NCI-H1436 (cell line): Measurements from ENCODE around the gene UGCG.
A peak's percentile ranks its signal among the peaks of the same experiment; 100 is the strongest.
"Not testable (repeated sequence)": the region's sequence is repeated elsewhere in the genome, so short reads cannot be mapped to it uniquely, and the experiment has no call there.

ENCODE experiments used
- DNase-seq: peaks from one replicate; lab custom pipeline; 2025; lab: John Stamatoyannopoulos, UW

Gene UGCG

GRCh38 chr9:111890867-111891266 is 5.7 kb upstream of the UGCG start:
- not testable (repeated sequence) for DNase-seq

- no peak for DNase-seq
Observed at GRCh38 chr9:111891910-111892499, 4.6 kb upstream of the UGCG start.

GRCh38 chr9:111896942-111897600 is 457 bp downstream of the UGCG start:
- no peak for DNase-seq

- DNase-seq, result no peak
Observed at GRCh38 chr9:111897601-111898137, 1.1 kb downstream of the UGCG start.

- DNase-seq, result no peak
Observed at GRCh38 chr9:111898331-111899096, 1.9 kb downstream of the UGCG start.

DNA sequence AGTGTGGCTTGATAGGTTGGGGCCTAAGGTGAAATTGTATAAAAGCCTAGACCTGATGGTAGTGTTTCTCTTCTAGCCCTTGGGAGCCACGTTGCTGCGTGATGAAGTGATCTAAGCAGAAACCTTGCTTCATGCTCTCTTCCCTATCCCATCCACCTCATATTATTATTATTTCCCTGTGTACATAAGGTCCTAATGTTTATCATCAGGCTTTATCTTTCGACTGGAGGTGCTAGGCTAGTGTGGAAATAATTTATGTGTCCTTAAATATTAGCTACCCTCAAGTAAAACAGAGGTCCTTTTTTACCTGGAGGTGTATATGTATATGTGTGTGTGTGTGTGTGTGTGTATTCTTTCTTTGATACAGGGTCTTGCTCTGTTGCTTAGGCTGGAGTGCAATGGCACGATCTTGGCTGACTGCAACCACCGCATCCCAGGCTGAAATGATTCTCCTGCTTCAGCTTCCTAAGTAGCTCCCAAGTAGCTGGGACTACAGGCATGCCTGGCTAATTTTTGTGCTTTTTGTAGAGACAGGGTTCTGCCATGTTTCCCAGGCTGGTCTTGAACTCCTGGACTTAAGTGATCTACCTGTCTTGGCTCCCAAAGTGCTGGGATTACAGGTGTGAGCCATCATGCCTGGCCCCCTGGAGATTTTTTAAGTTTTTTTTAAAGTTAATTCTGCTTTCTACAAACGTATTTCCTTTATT is 3.7 kb downstream of the UGCG start:
- DNase-seq, result no peak

DNA sequence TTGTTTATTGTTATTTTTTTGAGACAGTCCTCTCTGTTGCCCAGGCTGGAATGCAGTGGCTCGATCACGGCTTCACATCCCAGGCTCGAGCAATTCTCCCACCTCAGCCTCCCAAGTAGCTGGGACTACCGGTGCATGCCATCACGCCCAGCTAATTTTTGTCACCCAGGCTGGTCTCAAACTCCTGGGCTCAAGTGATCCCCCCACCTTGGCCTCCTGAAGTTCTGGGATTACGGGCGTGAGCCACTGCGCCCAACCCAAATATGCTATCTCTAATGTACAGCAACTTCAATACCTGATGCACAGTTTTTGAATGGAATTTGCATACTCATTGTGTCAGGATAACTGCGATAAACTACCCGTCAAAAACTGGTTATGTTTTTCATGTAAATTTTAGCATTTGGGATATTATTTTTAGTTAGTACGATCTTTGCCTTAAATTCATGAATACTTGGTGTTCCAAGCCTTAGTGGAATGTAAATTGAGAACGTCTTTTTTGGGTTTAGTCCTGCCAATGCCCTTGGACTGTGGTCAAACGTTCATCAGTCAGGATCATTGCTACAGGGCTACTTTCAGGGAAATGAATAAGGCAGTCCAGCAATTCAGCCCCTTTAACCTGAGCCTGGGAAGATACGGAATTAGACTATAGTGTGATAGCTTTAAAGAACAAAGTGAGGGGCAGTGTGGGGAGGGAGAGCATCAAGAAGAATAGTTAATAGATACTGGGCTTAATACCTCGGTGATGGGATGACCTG is 4.4 kb downstream of the UGCG start:
- no peak for DNase-seq

- no peak for DNase-seq
Observed at GRCh38 chr9:111902391-111903139, 6.0 kb downstream of the UGCG start.

GRCh38 chr9:111903535-111903934 is 6.9 kb downstream of the UGCG start:
- DNase-seq, result not testable (repeated sequence)

- no peak for DNase-seq
Observed at GRCh38 chr9:111904026-111904425, 7.4 kb downstream of the UGCG start.

DNA sequence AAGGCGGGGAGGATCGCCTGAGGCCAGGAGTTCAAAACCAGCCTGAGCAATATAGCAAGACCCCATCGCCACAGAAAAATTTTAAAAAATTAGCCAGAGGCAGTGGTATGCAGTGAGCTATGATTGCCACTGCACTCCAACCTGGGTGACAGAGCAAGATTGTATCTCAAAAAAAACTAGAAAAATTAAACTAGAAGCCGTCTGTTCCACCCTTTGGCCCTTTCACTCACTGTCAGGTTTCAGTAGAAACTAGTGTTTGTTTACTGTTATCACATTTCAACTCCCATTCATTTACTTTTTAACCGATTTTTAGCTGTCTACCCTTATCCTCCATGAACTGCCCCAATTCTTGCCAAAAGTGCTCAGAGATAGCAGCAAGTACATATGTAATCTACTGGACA is 8.3 kb downstream of the UGCG start:
- DNase-seq, result no peak

DNA sequence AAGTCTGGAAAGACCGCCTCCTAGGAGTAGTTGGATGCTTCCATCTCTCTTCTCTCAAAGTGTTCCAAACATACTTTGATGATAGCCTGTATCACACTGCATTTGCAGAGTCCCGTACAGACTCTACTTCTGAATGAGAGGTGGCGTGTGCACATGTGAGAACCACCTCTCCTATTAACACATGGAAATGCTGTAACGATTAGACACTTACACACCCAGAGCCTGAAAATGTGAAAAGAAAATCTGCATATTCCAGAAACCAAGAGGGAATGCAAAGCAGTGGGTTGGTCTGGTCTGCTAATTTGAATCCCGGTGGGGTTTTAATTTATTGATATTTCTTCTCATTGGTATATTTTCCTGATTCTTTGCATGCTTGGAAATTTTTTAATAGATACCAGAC is 10.5 kb downstream of the UGCG start:
- no peak for DNase-seq

DNA sequence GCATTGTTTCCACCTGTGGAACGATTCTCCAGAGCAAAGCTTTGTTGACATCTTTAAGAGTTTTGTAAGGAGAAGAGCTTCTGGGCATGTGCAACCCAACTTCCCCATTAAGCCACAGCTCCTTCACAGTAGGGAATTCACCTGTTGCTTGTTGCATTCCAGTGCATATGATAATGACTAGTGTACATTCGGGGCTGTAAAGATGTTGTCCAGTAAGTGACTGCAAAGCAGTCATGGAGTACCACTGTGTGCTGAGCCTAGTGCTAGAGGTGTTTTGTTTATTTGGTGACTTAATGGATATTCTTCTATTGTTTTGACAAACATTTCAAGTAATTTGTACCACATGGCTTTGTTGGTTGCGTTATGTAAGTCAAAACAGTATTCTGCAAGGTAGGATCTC is 12.8 kb downstream of the UGCG start:
- no peak for DNase-seq

- no peak for DNase-seq
Observed at GRCh38 chr9:111910428-111910827, 13.8 kb downstream of the UGCG start.

DNA sequence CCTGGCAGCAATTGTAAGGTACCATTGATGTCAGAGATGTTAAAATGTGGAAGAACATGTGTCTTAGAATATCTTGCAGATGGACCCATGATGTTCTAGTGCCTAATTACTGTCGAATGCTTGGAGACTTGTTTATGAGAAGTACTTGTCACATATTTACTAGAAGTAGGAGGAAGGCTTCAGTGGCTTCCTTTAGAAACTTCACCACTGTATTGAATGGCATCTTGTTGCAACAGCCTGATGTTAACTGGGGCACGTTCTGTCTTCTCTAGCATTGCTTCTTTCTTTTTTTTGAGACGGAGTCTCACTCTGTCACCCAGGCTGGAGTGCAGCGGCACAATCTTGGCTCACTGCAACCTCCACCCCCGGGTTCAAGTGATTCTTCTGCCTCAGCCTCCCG is 16.5 kb downstream of the UGCG start:
- no peak for DNase-seq

GRCh38 chr9:111914749-111915424 is 18.3 kb downstream of the UGCG start:
- DNase-seq, result peak; percentile 69

DNA sequence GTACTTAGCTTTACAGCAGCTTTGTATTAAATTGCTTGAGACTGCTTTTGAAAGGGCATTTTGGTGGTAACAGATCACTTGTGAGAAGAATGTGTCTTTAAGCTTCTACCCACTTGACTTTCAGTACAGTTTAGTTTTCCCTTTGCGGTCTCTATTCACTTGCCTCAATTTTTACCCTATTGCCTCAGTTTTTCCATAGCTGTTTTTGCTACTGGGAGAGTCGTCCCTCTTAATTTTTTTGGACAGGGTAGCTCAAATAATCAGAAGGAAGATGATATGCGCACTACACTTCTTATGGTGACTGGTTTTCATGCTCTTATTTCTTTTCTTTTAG is 18.8 kb downstream of the UGCG start:
- DNase-seq, result no peak

DNA sequence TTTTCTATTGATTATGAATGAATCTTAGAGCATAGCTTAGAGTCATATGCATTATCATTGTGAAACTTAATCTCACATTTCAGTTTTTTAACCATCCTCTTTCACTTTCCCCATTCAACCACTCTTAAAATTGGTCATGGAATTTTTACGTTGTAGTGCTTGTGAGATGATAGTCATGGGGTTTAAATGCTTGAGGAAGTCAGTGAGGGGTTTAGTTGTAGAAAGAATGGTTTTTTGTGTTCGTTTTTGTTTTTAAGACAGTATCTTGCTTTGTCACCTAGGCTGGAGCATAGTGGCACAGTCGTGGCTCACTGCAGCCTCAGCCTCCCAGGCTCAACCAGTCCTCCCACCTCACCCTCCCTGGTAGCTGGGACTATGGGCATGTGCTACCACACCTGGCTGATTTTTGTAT is 19.6 kb downstream of the UGCG start:
- no peak for DNase-seq

GRCh38 chr9:111917201-111917600 is 20.6 kb downstream of the UGCG start:
- no peak for DNase-seq

DNA sequence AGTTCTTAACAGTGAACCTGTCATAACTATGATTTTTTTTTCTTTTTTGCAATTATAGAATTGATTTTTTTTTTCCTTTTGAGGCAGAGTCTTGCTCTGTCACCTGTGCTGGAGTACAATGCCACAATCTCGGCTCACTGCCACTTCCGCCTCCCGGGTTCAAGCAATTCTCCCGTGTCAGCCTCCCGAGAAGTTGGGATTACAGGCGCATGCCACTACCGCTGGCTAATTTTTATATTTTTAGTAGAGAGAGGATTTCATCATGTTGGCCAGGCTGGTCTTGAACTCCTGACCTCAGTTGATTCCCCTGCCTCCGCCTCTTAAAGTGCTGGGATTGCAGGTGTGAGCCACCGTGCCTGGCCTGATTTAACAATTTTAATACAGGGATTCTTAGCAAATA is 21.4 kb downstream of the UGCG start:
- no peak for DNase-seq

- peak; percentile 58 for DNase-seq
Observed at GRCh38 chr9:111919875-111920274, 23.3 kb downstream of the UGCG start.
